ENCODE measurements around the gene RNF32. TPM values are rescaled to one million over a fixed set of nuclear protein-coding genes. Genes with fewer than 3 reads are reported as not detected.

The RNF32 gene
- total RNA-seq, 1 donor from 2014 or later: 1.6 TPM

DNA sequence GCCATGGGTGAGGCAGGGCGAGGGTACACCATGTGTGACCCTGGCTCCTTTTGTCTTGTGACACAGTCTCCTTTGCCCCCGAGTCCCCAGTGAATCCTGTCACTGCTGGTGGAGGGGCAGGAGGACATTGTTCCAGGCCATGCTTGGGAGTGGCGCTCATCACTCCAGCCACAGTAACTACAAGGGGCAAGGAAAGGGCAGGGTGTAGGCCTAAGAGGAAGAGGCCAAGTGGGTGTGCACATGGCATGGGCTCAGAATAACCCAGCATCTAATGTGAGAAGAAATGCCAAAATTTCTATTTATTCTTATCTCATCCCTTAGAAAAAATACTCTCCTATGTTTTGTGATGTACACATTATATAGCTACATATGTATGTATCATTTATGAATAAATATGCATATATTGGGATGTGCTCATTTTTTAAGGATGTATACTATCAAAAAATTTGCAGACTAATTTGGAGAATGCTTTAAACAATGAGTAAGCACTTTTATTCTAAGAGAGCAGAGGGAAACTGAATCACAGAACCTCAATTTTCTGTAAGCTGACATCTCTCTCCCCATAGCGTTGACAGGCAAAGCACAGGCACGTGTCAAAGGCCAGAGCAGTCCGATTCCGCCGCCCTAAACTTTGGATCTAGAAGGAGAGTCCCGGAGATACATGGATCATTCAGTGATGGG, 36.9 kb downstream of the RNF32 start:
- Mint-ChIP-seq H3K4me1 (ENCODE audit: low read depth) (no peaks in the 10 kb centered on the region), H3K9me3 (ENCODE audit: low read depth) (no peaks in the 10 kb centered on the region), H3K36me3 (ENCODE audit: insufficient read depth) (peaks cover 49% of the 10 kb centered on the region), H3K27me3 (no peaks in the 10 kb centered on the region), H3K27ac (no peak overlapping the region), H3K4me3 (ENCODE audit: low read depth) (no peak overlapping the region)
- DNase-seq (ENCODE audit: low spot score, unreplicated experiment): no peak
- TF ChIP-seq, protein P1, sequence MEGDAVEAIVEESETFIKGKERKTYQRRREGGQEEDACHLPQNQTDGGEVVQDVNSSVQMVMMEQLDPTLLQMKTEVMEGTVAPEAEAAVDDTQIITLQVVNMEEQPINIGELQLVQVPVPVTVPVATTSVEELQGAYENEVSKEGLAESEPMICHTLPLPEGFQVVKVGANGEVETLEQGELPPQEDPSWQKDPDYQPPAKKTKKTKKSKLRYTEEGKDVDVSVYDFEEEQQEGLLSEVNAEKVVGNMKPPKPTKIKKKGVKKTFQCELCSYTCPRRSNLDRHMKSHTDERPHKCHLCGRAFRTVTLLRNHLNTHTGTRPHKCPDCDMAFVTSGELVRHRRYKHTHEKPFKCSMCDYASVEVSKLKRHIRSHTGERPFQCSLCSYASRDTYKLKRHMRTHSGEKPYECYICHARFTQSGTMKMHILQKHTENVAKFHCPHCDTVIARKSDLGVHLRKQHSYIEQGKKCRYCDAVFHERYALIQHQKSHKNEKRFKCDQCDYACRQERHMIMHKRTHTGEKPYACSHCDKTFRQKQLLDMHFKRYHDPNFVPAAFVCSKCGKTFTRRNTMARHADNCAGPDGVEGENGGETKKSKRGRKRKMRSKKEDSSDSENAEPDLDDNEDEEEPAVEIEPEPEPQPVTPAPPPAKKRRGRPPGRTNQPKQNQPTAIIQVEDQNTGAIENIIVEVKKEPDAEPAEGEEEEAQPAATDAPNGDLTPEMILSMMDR (IDR thresholded peaks at IDR 0.05; ENCODE audit: unreplicated experiment): no peak

DNA sequence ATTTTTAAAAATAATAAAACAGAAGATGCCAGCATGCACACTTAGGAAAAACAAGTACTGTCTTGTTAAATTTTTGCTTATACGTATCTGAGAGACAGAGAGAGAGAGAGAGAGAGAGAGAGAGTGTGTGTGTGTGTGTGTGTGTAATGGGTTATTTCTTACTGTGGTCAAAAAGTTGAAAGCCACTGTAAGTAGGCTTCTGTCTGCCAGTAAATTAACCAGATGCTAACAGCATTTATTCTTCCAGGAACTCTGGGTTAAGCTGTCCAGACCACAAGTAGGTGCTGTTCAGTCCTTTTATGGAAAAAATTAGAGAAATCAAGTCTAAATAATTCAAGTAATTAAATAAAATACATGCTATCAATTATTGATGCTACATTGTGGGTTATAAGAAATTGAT, 39.7 kb downstream of the RNF32 start:
- Mint-ChIP-seq H3K4me3 (ENCODE audit: low read depth) (no peak overlapping the region), H3K36me3 (ENCODE audit: insufficient read depth) (peaks cover 45% of the 10 kb centered on the region), H3K27me3 (no peaks in the 10 kb centered on the region), H3K27ac (no peak overlapping the region), H3K9me3 (ENCODE audit: low read depth) (no peaks in the 10 kb centered on the region), H3K4me1 (ENCODE audit: low read depth) (no peaks in the 10 kb centered on the region)
- TF ChIP-seq, protein P1 (IDR thresholded peaks at IDR 0.05; ENCODE audit: unreplicated experiment): no peak
- no peak for DNase-seq (ENCODE audit: low spot score, unreplicated experiment)

DNA sequence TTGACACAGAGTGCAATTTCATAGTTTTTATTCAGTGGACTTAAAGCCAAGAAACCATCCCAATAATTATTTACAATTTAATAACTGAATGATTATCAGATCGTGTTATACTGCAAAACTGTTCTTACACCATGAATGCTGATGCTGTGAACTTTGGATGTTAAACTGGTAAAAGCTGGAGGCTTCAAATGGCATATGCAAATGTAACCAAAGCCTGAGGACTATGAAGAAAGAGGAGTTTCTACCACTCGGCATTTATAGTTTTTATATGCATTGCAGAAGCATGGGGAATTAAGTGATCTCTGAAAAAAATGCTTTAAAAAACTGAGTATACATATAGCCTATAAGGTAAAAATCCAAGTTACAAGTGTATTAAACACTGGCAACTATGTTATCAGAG, 42.4 kb downstream of the RNF32 start:
- H3K4me3 Mint-ChIP-seq (ENCODE audit: low read depth): no peak overlapping the region
- H3K27me3 Mint-ChIP-seq: no peaks in the 10 kb centered on the region
- TF ChIP-seq, protein P1 (IDR thresholded peaks at IDR 0.05; ENCODE audit: unreplicated experiment): no peak
- no peak overlapping the region for H3K27ac Mint-ChIP-seq
- no peaks in the 10 kb centered on the region for H3K9me3 Mint-ChIP-seq (ENCODE audit: low read depth)
- no peak for DNase-seq (ENCODE audit: low spot score, unreplicated experiment)
- peaks cover 26% of the 10 kb centered on the region for H3K36me3 Mint-ChIP-seq (ENCODE audit: insufficient read depth)
- H3K4me1 Mint-ChIP-seq (ENCODE audit: low read depth): no peaks in the 10 kb centered on the region

DNA sequence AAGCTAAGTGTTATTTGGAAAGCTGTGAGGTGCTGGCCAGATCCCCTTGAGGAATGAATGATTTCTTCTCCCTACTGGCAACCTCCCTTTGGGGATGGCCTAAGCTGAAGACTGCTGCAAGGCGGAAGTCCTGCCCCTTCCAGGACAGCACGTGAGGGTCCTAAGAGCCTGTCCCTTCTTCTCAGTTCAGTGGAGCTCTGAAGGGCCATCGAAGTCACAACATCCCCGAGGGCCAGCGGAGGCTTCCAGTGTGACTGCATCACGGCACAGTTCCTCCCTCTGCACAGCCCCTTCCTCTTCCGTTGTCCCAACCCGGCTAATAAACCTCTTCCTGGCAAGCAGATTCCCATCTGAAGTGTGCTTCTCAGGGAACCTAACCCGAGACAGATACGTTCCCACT, 43.7 kb downstream of the RNF32 start:
- Mint-ChIP-seq H3K27ac (no peak overlapping the region), H3K4me3 (ENCODE audit: low read depth) (no peak overlapping the region), H3K36me3 (ENCODE audit: insufficient read depth) (peaks cover 17% of the 10 kb centered on the region), H3K4me1 (ENCODE audit: low read depth) (peaks cover 3% of the 10 kb centered on the region), H3K27me3 (no peaks in the 10 kb centered on the region), H3K9me3 (ENCODE audit: low read depth) (no peaks in the 10 kb centered on the region)
- no peak for DNase-seq (ENCODE audit: low spot score, unreplicated experiment)
- TF ChIP-seq, protein P1 (IDR thresholded peaks at IDR 0.05; ENCODE audit: unreplicated experiment): no peak

DNA sequence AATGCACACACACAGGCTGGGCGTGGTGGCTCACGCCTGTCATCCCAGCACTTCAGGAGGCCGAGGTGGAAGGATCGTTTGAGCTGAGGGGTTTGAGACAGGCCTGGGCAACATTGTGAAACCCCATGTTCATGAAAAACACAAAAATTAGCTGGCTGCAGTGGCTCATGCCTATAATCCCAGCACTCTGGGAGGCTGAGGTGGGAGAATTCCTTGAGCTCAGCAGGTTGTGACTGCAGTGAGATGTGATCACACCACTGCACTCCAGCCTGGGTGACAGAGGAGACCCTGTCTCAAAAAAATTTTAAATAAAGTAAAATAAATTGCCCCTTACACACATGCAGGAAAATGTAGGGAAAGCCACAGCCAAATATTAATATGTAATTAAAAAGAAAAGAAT, 44.1 kb downstream of the RNF32 start:
- Mint-ChIP-seq H3K27ac (no peak overlapping the region), H3K4me1 (ENCODE audit: low read depth) (peaks cover 5% of the 10 kb centered on the region), H3K36me3 (ENCODE audit: insufficient read depth) (peaks cover 14% of the 10 kb centered on the region), H3K4me3 (ENCODE audit: low read depth) (no peak overlapping the region), H3K27me3 (no peaks in the 10 kb centered on the region), H3K9me3 (ENCODE audit: low read depth) (no peaks in the 10 kb centered on the region)
- TF ChIP-seq, protein P1 (IDR thresholded peaks at IDR 0.05; ENCODE audit: unreplicated experiment): no peak
- no peak for DNase-seq (ENCODE audit: low spot score, unreplicated experiment)
